Neural cell (in vitro differentiated cells): ENCODE results near the gene PUM1. TPM values are rescaled to one million over a fixed set of nuclear protein-coding genes. Genes with fewer than 3 reads are reported as not detected.

Source experiments
- H2AFZ ChIP-seq: fragments of 200-600, 300-800 bp; sonication (generic), shearing (Covaris generic); 2 replicates; pipeline ENCODE4 v1.6.0; 2014; ENCODE audit warnings: low read depth, mild to moderate bottlenecking, antibody characterized with exemption, low read length, moderate library complexity
- H3F3A ChIP-seq: fragments of 200-600 bp; shearing (Covaris generic); 2 replicates; pipeline ENCODE4 v1.6.1; 2016; ENCODE audit warnings: mild to moderate bottlenecking, moderate library complexity, mixed read lengths, antibody characterized with exemption, low read length; ENCODE audit not compliant: insufficient read depth, poor library complexity, severe bottlenecking
- H3K27ac ChIP-seq: fragments of 200-600, 300-800 bp; sonication (generic), shearing (Covaris generic); 2 replicates; pipeline ENCODE4 v1.5.1; 2014; ENCODE audit warnings: mild to moderate bottlenecking, low read length, moderate library complexity
- H3K27me3 ChIP-seq: fragments of 300-800, 200-600 bp; sonication (generic), shearing (Covaris generic); 2 replicates; pipeline ENCODE4 v1.6.0; 2014; ENCODE audit warnings: mild to moderate bottlenecking, low read depth, low read length, moderate library complexity; ENCODE audit not compliant: insufficient read depth
- H3K36me3 ChIP-seq: fragments of 300-800, 200-600 bp; sonication (generic), shearing (Covaris generic); 2 replicates; pipeline ENCODE4 v1.5.1; 2014; ENCODE audit warnings: mild to moderate bottlenecking, antibody characterized with exemption, low read length, moderate library complexity; ENCODE audit not compliant: insufficient read depth
- H3K4me2 ChIP-seq: fragments of 300-800, 200-600 bp; sonication (generic), shearing (Covaris generic); 2 replicates; pipeline ENCODE4 v1.6.0; 2014; ENCODE audit warnings: mild to moderate bottlenecking, low read length
- H3K4me3 ChIP-seq: fragments of 300-800, 200-600 bp; sonication (generic), shearing (Covaris generic); 2 replicates; pipeline ENCODE4 v1.5.1; 2014; ENCODE audit warnings: mild to moderate bottlenecking, low read length, moderate library complexity
- H3K79me2 ChIP-seq: fragments of 200-600 bp; shearing (Covaris generic); replicated peaks from 2 replicates; pipeline ENCODE4 v1.6.0; 2014; ENCODE audit warnings: mild to moderate bottlenecking, low read length, moderate library complexity; ENCODE audit not compliant: insufficient read depth
- H3K9ac ChIP-seq: fragments of 300-800, 200-600 bp; sonication (generic), shearing (Covaris generic); 2 replicates; pipeline ENCODE4 v1.6.1; 2016; ENCODE audit warnings: mild to moderate bottlenecking, low read length, mixed read lengths
- H3K9me2 ChIP-seq: fragments of 200-600 bp; shearing (Covaris generic); 2 replicates; pipeline ENCODE4 v1.6.1; 2016; ENCODE audit warnings: mild to moderate bottlenecking, low read length, mixed read lengths; ENCODE audit not compliant: insufficient read depth
- H3K9me3 ChIP-seq: fragments of 200-600, 300-800 bp; sonication (generic), shearing (Covaris generic); 2 replicates; pipeline ENCODE4 v1.6.1; 2016; ENCODE audit warnings: mild to moderate bottlenecking, mixed run types, low read length, moderate library complexity, mixed read lengths
- H4K20me1 ChIP-seq: fragments of 200-600 bp; shearing (Covaris generic); 2 replicates; pipeline ENCODE4 v1.6.1; 2016; ENCODE audit warnings: mild to moderate bottlenecking, mixed run types; ENCODE audit not compliant: insufficient read depth
- EP300 ChIP-seq: fragments of 450-650 bp; conservative IDR thresholded peaks from 2 replicates; pipeline ENCODE4 v1.6.1; 2014; ENCODE audit warnings: antibody characterized with exemption, mild to moderate bottlenecking, moderate library complexity; ENCODE audit not compliant: poor library complexity, severe bottlenecking
- EZH2 ChIP-seq: fragments of 200-600, 300-800 bp; shearing (Covaris generic), sonication (generic); IDR thresholded peaks from 2 replicates; pipeline ENCODE4 v1.6.1; 2014; ENCODE audit warnings: antibody characterized with exemption, low read length, borderline replicate concordance, mild to moderate bottlenecking; ENCODE audit not compliant: insufficient read depth, poor library complexity, severe bottlenecking
- MXI1 ChIP-seq: fragments of 450-650 bp; conservative IDR thresholded peaks from 2 replicates; pipeline ENCODE4 v1.6.1; 2014; ENCODE audit warnings: antibody characterized with exemption, mild to moderate bottlenecking; ENCODE audit not compliant: poor library complexity, severe bottlenecking
- POLR2AphosphoS5 ChIP-seq: IDR thresholded peaks from 2 replicates; pipeline ENCODE4 v1.6.1; 2012
- RAD21 ChIP-seq: fragments of 450-650 bp; conservative IDR thresholded peaks from 2 replicates; pipeline ENCODE4 v1.6.1; 2014; ENCODE audit warnings: antibody characterized with exemption, mild to moderate bottlenecking, moderate library complexity
- SMC3 ChIP-seq: fragments of 450-650 bp; conservative IDR thresholded peaks from 2 replicates; pipeline ENCODE4 v1.6.1; 2014; ENCODE audit warnings: antibody characterized with exemption, mild to moderate bottlenecking, moderate library complexity; ENCODE audit not compliant: poor library complexity
- TAF1 ChIP-seq: IDR thresholded peaks from 2 replicates; pipeline ENCODE4 v1.6.1; 2012; ENCODE audit warnings: low read depth
- polyA plus RNA-seq: library from polyadenylated mRNA; depleted of rRNA; stranded (reverse); fragments of >200 nt; gene quantifications from 2 replicates; pipeline ENCODE4 v1.2.3, GENCODE V29; 2014
- TF ChIP-seq, protein P1 (sequence below): fragments of 450-650 bp; IDR thresholded peaks from 2 replicates; pipeline ENCODE4 v1.5.1; 2014; ENCODE audit warnings: antibody characterized with exemption, mild to moderate bottlenecking, moderate library complexity; ENCODE audit not compliant: poor library complexity, severe bottlenecking
- TF ChIP-seq, protein P2 (sequence below): IDR thresholded peaks from 2 replicates; pipeline ENCODE4 v1.6.1; 2012; ENCODE audit warnings: borderline replicate concordance

PUM1 gene
- polyA plus RNA-seq, 1 donor from 2014 or later, result 60.8 TPM

DNA sequence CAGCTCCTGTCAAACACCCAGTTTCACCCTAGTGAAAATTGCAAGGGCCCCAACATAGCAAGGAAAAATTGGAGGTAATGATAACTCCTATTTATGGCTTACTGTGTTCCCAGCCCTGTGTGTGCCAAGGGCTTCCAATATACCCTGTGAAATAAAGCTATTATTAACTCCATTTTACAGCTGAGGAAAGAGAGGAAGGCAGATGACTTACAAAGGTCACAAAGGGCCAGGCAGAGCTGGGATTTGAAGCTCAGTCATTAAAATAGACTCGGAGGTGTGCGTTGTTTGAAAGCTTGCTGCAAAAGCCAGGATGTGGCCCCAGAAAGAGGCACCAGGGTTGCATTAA lies 136.8 kb downstream of the PUM1 start:
- peaks cover 5% of the 10 kb centered on the region for H3K36me3 ChIP-seq
- no peaks in the 10 kb centered on the region for H3K9me2 ChIP-seq
- H3K9me3 ChIP-seq, result no peaks in the 10 kb centered on the region
- H3F3A ChIP-seq, result no peaks in the 10 kb centered on the region
- no peaks in the 10 kb centered on the region for H3K27me3 ChIP-seq
- no peak overlapping the region for H3K4me2 ChIP-seq
- no peaks in the 10 kb centered on the region for H4K20me1 ChIP-seq
- no peak overlapping the region for H3K27ac ChIP-seq
- H3K79me2 ChIP-seq, result no peaks in the 10 kb centered on the region
- H3K9ac ChIP-seq, result no peak overlapping the region
- no peak overlapping the region for H3K4me3 ChIP-seq
- TF ChIP-seq EZH2 (no peak), RAD21 (no peak), EP300 (no peak), POLR2AphosphoS5 (no peak), TAF1 (no peak), MXI1 (no peak), SMC3 (no peak)
- TF ChIP-seq, protein P1, sequence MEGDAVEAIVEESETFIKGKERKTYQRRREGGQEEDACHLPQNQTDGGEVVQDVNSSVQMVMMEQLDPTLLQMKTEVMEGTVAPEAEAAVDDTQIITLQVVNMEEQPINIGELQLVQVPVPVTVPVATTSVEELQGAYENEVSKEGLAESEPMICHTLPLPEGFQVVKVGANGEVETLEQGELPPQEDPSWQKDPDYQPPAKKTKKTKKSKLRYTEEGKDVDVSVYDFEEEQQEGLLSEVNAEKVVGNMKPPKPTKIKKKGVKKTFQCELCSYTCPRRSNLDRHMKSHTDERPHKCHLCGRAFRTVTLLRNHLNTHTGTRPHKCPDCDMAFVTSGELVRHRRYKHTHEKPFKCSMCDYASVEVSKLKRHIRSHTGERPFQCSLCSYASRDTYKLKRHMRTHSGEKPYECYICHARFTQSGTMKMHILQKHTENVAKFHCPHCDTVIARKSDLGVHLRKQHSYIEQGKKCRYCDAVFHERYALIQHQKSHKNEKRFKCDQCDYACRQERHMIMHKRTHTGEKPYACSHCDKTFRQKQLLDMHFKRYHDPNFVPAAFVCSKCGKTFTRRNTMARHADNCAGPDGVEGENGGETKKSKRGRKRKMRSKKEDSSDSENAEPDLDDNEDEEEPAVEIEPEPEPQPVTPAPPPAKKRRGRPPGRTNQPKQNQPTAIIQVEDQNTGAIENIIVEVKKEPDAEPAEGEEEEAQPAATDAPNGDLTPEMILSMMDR, result no peak
- TF ChIP-seq, protein P2, sequence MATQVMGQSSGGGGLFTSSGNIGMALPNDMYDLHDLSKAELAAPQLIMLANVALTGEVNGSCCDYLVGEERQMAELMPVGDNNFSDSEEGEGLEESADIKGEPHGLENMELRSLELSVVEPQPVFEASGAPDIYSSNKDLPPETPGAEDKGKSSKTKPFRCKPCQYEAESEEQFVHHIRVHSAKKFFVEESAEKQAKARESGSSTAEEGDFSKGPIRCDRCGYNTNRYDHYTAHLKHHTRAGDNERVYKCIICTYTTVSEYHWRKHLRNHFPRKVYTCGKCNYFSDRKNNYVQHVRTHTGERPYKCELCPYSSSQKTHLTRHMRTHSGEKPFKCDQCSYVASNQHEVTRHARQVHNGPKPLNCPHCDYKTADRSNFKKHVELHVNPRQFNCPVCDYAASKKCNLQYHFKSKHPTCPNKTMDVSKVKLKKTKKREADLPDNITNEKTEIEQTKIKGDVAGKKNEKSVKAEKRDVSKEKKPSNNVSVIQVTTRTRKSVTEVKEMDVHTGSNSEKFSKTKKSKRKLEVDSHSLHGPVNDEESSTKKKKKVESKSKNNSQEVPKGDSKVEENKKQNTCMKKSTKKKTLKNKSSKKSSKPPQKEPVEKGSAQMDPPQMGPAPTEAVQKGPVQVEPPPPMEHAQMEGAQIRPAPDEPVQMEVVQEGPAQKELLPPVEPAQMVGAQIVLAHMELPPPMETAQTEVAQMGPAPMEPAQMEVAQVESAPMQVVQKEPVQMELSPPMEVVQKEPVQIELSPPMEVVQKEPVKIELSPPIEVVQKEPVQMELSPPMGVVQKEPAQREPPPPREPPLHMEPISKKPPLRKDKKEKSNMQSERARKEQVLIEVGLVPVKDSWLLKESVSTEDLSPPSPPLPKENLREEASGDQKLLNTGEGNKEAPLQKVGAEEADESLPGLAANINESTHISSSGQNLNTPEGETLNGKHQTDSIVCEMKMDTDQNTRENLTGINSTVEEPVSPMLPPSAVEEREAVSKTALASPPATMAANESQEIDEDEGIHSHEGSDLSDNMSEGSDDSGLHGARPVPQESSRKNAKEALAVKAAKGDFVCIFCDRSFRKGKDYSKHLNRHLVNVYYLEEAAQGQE, result no peak
- H2AFZ ChIP-seq, result no peak overlapping the region

DNA sequence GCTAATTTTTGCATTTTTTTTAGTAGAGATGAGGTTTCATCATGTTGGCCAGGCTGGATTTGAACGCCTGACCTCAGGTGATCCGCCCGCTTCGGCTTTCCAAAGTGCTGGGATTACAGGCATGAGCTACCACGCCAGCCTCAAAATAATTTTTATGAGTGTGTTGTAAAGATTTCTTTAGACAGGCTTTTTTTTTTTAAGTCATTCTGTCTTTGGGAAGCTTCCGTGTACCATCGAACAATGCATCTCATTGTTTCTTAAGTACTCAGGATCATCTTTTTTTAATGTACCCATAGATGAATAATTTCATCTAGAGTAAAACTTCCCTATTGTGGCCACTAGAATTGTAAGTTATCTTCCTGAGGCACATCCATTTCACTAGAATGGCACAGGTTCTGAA lies 137.3 kb downstream of the PUM1 start:
- Histone ChIP-seq H3K4me2 (no peak overlapping the region), H3K4me3 (no peak overlapping the region), H3K36me3 (peaks cover 5% of the 10 kb centered on the region), H3K27ac (no peak overlapping the region), H3K9me3 (no peaks in the 10 kb centered on the region), H3K79me2 (no peaks in the 10 kb centered on the region), H4K20me1 (no peaks in the 10 kb centered on the region), H3K27me3 (no peaks in the 10 kb centered on the region), H2AFZ (no peak overlapping the region), H3F3A (no peaks in the 10 kb centered on the region), H3K9me2 (no peaks in the 10 kb centered on the region), H3K9ac (no peak overlapping the region)
- TF ChIP-seq EP300 (no peak), SMC3 (no peak), POLR2AphosphoS5 (no peak), EZH2 (no peak), RAD21 (no peak), MXI1 (no peak), TAF1 (no peak)
- TF ChIP-seq, protein P1, result no peak
- TF ChIP-seq, protein P2, result no peak
